Measurements from ENCODE around the gene SRPK2.

DNA sequence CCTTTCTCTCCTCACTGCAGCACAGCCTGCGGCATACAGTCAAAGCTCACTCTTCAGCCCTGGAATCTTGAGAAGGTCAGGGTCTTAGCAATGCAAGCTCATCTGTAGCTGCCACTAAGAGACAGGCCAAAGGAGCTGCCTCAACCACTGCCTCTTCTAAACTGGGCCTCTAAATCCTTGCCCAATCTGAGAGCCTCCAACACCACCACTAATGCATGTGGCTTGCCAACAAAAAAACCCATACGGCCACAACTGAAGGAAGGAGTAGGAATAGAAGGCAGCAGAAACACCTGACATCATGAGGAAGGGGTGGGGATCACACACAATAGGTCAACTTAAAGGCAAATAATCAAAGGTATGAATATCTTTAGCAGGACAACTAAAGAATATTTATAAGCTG lies 183.8 kb downstream of the SRPK2 start:
- TF ChIP-seq POLR2A (IDR thresholded peaks at IDR 0.05) = no peak
- TF ChIP-seq, protein P1, sequence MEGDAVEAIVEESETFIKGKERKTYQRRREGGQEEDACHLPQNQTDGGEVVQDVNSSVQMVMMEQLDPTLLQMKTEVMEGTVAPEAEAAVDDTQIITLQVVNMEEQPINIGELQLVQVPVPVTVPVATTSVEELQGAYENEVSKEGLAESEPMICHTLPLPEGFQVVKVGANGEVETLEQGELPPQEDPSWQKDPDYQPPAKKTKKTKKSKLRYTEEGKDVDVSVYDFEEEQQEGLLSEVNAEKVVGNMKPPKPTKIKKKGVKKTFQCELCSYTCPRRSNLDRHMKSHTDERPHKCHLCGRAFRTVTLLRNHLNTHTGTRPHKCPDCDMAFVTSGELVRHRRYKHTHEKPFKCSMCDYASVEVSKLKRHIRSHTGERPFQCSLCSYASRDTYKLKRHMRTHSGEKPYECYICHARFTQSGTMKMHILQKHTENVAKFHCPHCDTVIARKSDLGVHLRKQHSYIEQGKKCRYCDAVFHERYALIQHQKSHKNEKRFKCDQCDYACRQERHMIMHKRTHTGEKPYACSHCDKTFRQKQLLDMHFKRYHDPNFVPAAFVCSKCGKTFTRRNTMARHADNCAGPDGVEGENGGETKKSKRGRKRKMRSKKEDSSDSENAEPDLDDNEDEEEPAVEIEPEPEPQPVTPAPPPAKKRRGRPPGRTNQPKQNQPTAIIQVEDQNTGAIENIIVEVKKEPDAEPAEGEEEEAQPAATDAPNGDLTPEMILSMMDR (IDR thresholded peaks at IDR 0.05) = no peak
